ENCODE measurements around the gene SAP30BP. TPM values are rescaled to one million over a fixed set of nuclear protein-coding genes. Genes with fewer than 3 reads are reported as not detected.
A peak's percentile ranks its signal among the peaks of the same experiment; 100 is the strongest.

SAP30BP gene
- total RNA-seq, 1 experiment from 2014 or later = 105 TPM

GRCh38 chr17:75641343-75641742 lies 25.8 kb upstream of the SAP30BP start:
- Histone ChIP-seq H3K9me3 (no peaks in the 10 kb centered on the region), H3K27me3 (no peaks in the 10 kb centered on the region), H3K36me3 (no peaks in the 10 kb centered on the region), H3K4me3 (no peak overlapping the region)
- DNase-seq = no peak

- Histone ChIP-seq H3K4me3 (no peak overlapping the region), H3K27me3 (no peaks in the 10 kb centered on the region), H3K9me3 (no peaks in the 10 kb centered on the region), H3K36me3 (no peaks in the 10 kb centered on the region)
- DNase-seq = no peak
Measured at GRCh38 chr17:75642182-75642783, 24.9 kb upstream of the SAP30BP start.

- Histone ChIP-seq H3K27me3 (no peaks in the 10 kb centered on the region), H3K36me3 (no peaks in the 10 kb centered on the region), H3K4me3 (no peak overlapping the region), H3K9me3 (no peaks in the 10 kb centered on the region)
- no peak for DNase-seq
Measured at GRCh38 chr17:75642784-75643642, 24.1 kb upstream of the SAP30BP start.

GRCh38 chr17:75643643-75644017 lies 23.5 kb upstream of the SAP30BP start:
- H3K4me3 ChIP-seq = no peak overlapping the region
- H3K27me3 ChIP-seq = no peaks in the 10 kb centered on the region
- DNase-seq = no peak
- no peaks in the 10 kb centered on the region for H3K36me3 ChIP-seq
- H3K9me3 ChIP-seq = no peaks in the 10 kb centered on the region

GRCh38 chr17:75645501-75645888 lies 21.6 kb upstream of the SAP30BP start:
- H3K9me3 ChIP-seq = no peaks in the 10 kb centered on the region
- H3K27me3 ChIP-seq = no peaks in the 10 kb centered on the region
- no peak for DNase-seq
- peaks cover 5% of the 10 kb centered on the region for H3K36me3 ChIP-seq
- no peak overlapping the region for H3K4me3 ChIP-seq

- no peak overlapping the region for H3K4me3 ChIP-seq
- peaks cover 11% of the 10 kb centered on the region for H3K36me3 ChIP-seq
- H3K27me3 ChIP-seq = no peaks in the 10 kb centered on the region
- H3K9me3 ChIP-seq = no peaks in the 10 kb centered on the region
- DNase-seq = no peak
Measured at GRCh38 chr17:75645889-75646637, 21.1 kb upstream of the SAP30BP start.

- no peaks in the 10 kb centered on the region for H3K27me3 ChIP-seq
- no peaks in the 10 kb centered on the region for H3K9me3 ChIP-seq
- DNase-seq = no peak
- no peak overlapping the region for H3K4me3 ChIP-seq
- peaks cover 17% of the 10 kb centered on the region for H3K36me3 ChIP-seq
Measured at GRCh38 chr17:75646638-75646992, 20.5 kb upstream of the SAP30BP start.

GRCh38 chr17:75647061-75647460 lies 20.1 kb upstream of the SAP30BP start:
- no peak for DNase-seq
- no peak overlapping the region for H3K4me3 ChIP-seq
- H3K36me3 ChIP-seq = peaks cover 21% of the 10 kb centered on the region
- H3K9me3 ChIP-seq = no peaks in the 10 kb centered on the region
- H3K27me3 ChIP-seq = no peaks in the 10 kb centered on the region

- no peak overlapping the region for H3K4me3 ChIP-seq
- H3K36me3 ChIP-seq = peaks cover 25% of the 10 kb centered on the region
- H3K9me3 ChIP-seq = no peaks in the 10 kb centered on the region
- no peaks in the 10 kb centered on the region for H3K27me3 ChIP-seq
- no peak for DNase-seq
Measured at GRCh38 chr17:75647921-75648320, 19.2 kb upstream of the SAP30BP start.

- DNase-seq = no peak
- H3K4me3 ChIP-seq = no peak overlapping the region
- H3K9me3 ChIP-seq = no peaks in the 10 kb centered on the region
- peaks cover 38% of the 10 kb centered on the region for H3K36me3 ChIP-seq
- H3K27me3 ChIP-seq = no peaks in the 10 kb centered on the region
Measured at GRCh38 chr17:75649687-75650086, 17.5 kb upstream of the SAP30BP start.

GRCh38 chr17:75650874-75651273 lies 16.3 kb upstream of the SAP30BP start:
- peaks cover 42% of the 10 kb centered on the region for H3K36me3 ChIP-seq
- H3K27me3 ChIP-seq = no peaks in the 10 kb centered on the region
- DNase-seq = no peak
- H3K9me3 ChIP-seq = no peaks in the 10 kb centered on the region
- H3K4me3 ChIP-seq = no peak overlapping the region

- peaks cover 54% of the 10 kb centered on the region for H3K36me3 ChIP-seq
- no peaks in the 10 kb centered on the region for H3K27me3 ChIP-seq
- H3K9me3 ChIP-seq = no peaks in the 10 kb centered on the region
- no peak for DNase-seq
- H3K4me3 ChIP-seq = no peak overlapping the region
Measured at GRCh38 chr17:75652341-75652740, 14.8 kb upstream of the SAP30BP start.

- H3K4me3 ChIP-seq = no peak overlapping the region
Measured at GRCh38 chr17:75652934-75653549, 14.1 kb upstream of the SAP30BP start.

GRCh38 chr17:75654176-75654575 lies 13.0 kb upstream of the SAP30BP start:
- H3K36me3 ChIP-seq = peaks cover 54% of the 10 kb centered on the region
- H3K9me3 ChIP-seq = no peaks in the 10 kb centered on the region
- no peak overlapping the region for H3K4me3 ChIP-seq
- H3K27me3 ChIP-seq = no peaks in the 10 kb centered on the region
- DNase-seq = no peak

More at GRCh38 chr17:75652934-75653549, 14.1 kb upstream of the SAP30BP start:
- DNase-seq = peak; percentile 31
- Histone ChIP-seq H3K27me3 (no peaks in the 10 kb centered on the region), H3K9me3 (no peaks in the 10 kb centered on the region), H3K36me3 (peaks cover 54% of the 10 kb centered on the region)

- no peak for DNase-seq
- no peaks in the 10 kb centered on the region for H3K27me3 ChIP-seq
- H3K4me3 ChIP-seq = no peak overlapping the region
- no peaks in the 10 kb centered on the region for H3K9me3 ChIP-seq
- peaks cover 45% of the 10 kb centered on the region for H3K36me3 ChIP-seq
Measured at GRCh38 chr17:75658237-75658636, 8.9 kb upstream of the SAP30BP start.

- Histone ChIP-seq H3K36me3 (peaks cover 34% of the 10 kb centered on the region), H3K27me3 (no peaks in the 10 kb centered on the region), H3K4me3 (no peak overlapping the region), H3K9me3 (no peaks in the 10 kb centered on the region)
- no peak for DNase-seq
Measured at GRCh38 chr17:75661531-75661930, 5.6 kb upstream of the SAP30BP start.

- Histone ChIP-seq H3K36me3 (peaks cover 30% of the 10 kb centered on the region), H3K27me3 (no peaks in the 10 kb centered on the region), H3K4me3 (no peak overlapping the region), H3K9me3 (no peaks in the 10 kb centered on the region)
- DNase-seq = no peak
Measured at GRCh38 chr17:75662511-75662910, 4.6 kb upstream of the SAP30BP start.
